Right lobe of liver (tissue), 6 donors: ENCODE data around the gene EPB41L3. TPM values are rescaled to one million over a fixed set of nuclear protein-coding genes. Genes with fewer than 3 reads are reported as not detected.

Source experiments
- ATAC-seq, 4 donors: fragments of 200-7000 bp; cut with Tn5 transposase; one replicate each; pipeline ENCODE4 v1.9.1; 2020; ENCODE audit warnings: mild to moderate bottlenecking in 4 of 4, moderate library complexity in 4 of 4
- DNase-seq, 3 donors: peaks; one replicate each; pipeline ENCODE4 v3.0.0-alpha.2; 2020
- H3K27ac ChIP-seq, 3 donors: fragments of 200-600 bp; one replicate each; pipeline ENCODE4 v1.8.0; 2022
- H3K27me3 ChIP-seq, 2 donors: fragments of 200-600 bp; one replicate each; pipeline ENCODE4 v1.8.0; 2022
- H3K36me3 ChIP-seq, 4 donors: fragments of 200-600 bp; sonication (generic) in 1 of 4; one replicate each; pipeline versions ENCODE4 v1.5.1 to v1.8.0; 2017 to 2022; ENCODE audit warnings: control low read depth in 1 of 4
- H3K4me1 ChIP-seq, 4 donors: fragments of 200-600 bp; sonication (generic) in 1 of 4; one replicate each; pipeline versions ENCODE4 v1.5.1 to v1.8.0; 2017 to 2022; ENCODE audit warnings: control low read depth in 1 of 4
- H3K4me3 ChIP-seq, 3 donors: fragments of 200-600 bp; one replicate each; pipeline ENCODE4 v1.8.0; 2022
- H3K9me3 ChIP-seq, 4 donors: fragments of 200-600 bp; sonication (generic) in 1 of 4; one replicate each; pipeline versions ENCODE4 v1.5.1 to v1.8.0; 2017 to 2022; ENCODE audit warnings: control low read depth in 1 of 4
- CTCF ChIP-seq, 4 donors: fragments of 200-600 bp in 3 of 4; fragments of 450-650 bp in 1 of 4; IDR thresholded peaks; one replicate each; pipeline versions ENCODE4 v1.5.1 to v1.8.0; 2016 to 2022; ENCODE audit warnings: antibody characterized with exemption in 4 of 4, mild to moderate bottlenecking in 2 of 4
- POLR2A ChIP-seq: fragments of 450-650 bp; IDR thresholded peaks from one replicate; pipeline ENCODE4 v1.6.1; 2017; ENCODE audit warnings: antibody characterized with exemption, mild to moderate bottlenecking
- WGBS: methylation state at CpG from one replicate; pipeline ENCODE4 v1.1.6; 2018; ENCODE audit warnings: low coverage, low lambda C conversion rate; ENCODE audit not compliant: insufficient coverage; ENCODE audit errors: missing lambda C conversion rate; 5-methylcytosine and 5-hydroxymethylcytosine counted together
- intact Hi-C, 2 donors: fragments of 100-400 bp; cut with DNase I; formaldehyde crosslinking; loops; one replicate each; pipeline versions ENCODE4 v1.11.2 to v1.14.1; 2022
- total RNA-seq, 6 experiments: library from RNA; depleted of rRNA in 2 of 6; stranded (reverse); fragments of >200 nt in 2 of 6; fragmentation: NEBNext Ultra II Directional in 3 of 6; extraction: Animal tissue kit (Norgen Biotek cat#: 25700) in 3 of 6; gene quantifications; one replicate each; pipeline versions ENCODE4 v1.1.0 to v1.2.4, GENCODE V29; 2016 to 2023
- donor health status: DM: no; HTN: yes; CAD: no.
- donor health status: DM: no; HTN: no; CAD: no.
- donor health status: DM: no; HTN: no; CAD: no.
- donor health status: DM: no; HTN: yes; CAD: no.
- donor health status: DM: no; HTN: yes; CAD: no.

EPB41L3 gene
- total RNA-seq, 6 experiments from 2014 or later: 3.3 to 20.3 (median 6.2) TPM

- Histone ChIP-seq H3K27me3 (no peaks in the 10 kb centered on the region), H3K9me3 (no peaks in the 10 kb centered on the region), H3K4me3 (no peak overlapping the region), H3K27ac (no peak overlapping the region), H3K4me1 (no peaks in the 10 kb centered on the region), H3K36me3 (no peaks in the 10 kb centered on the region)
- ATAC-seq (peak in 2 of 4 donors; percentile 23 to 29), DNase-seq (no peak)
- WGBS: 51% methylated on average over 7 of the region's 7 CpGs
- intact Hi-C loops: no loop called here
- no peak for TF ChIP-seq POLR2A
- no peak for TF ChIP-seq CTCF (IDR thresholded peaks at IDR 0.05)
Observed at GRCh38 chr18:5455674-5456073, 88.1 kb downstream of the EPB41L3 start.

- no peak for ATAC-seq
- no peak overlapping the region for H3K4me3 ChIP-seq
- no peaks in the 10 kb centered on the region for H3K4me1 ChIP-seq
- intact Hi-C loops: no loop called here
- H3K27me3 ChIP-seq: no peaks in the 10 kb centered on the region
- WGBS: 75% methylated on average over 2 of the region's 2 CpGs
- no peaks in the 10 kb centered on the region for H3K9me3 ChIP-seq
- no peak overlapping the region for H3K27ac ChIP-seq
- no peaks in the 10 kb centered on the region for H3K36me3 ChIP-seq
- TF ChIP-seq CTCF (IDR thresholded peaks at IDR 0.05): no peak
- TF ChIP-seq POLR2A: no peak
- no peak for DNase-seq
Observed at GRCh38 chr18:5452943-5453443, 90.8 kb downstream of the EPB41L3 start.

GRCh38 chr18:5451871-5452270 lies 91.9 kb downstream of the EPB41L3 start:
- no peak for DNase-seq
- no peaks in the 10 kb centered on the region for H3K9me3 ChIP-seq
- intact Hi-C loops: no loop called here
- no peak for ATAC-seq
- 80% methylated on average over 9 of the region's 9 CpGs for WGBS
- no peaks in the 10 kb centered on the region for H3K27me3 ChIP-seq
- no peak for TF ChIP-seq CTCF (IDR thresholded peaks at IDR 0.05)
- no peaks in the 10 kb centered on the region for H3K36me3 ChIP-seq
- no peak overlapping the region for H3K4me3 ChIP-seq
- H3K4me1 ChIP-seq: no peaks in the 10 kb centered on the region
- H3K27ac ChIP-seq: no peak overlapping the region

GRCh38 chr18:5451150-5451549 lies 92.6 kb downstream of the EPB41L3 start:
- H3K27me3 ChIP-seq: no peaks in the 10 kb centered on the region
- H3K36me3 ChIP-seq: no peaks in the 10 kb centered on the region
- H3K4me3 ChIP-seq: no peak overlapping the region
- H3K27ac ChIP-seq: no peak overlapping the region
- H3K4me1 ChIP-seq: no peaks in the 10 kb centered on the region
- H3K9me3 ChIP-seq: no peaks in the 10 kb centered on the region
- ATAC-seq: no peak
- intact Hi-C loops: no loop called here
- DNase-seq: no peak
- no peak for TF ChIP-seq POLR2A
- TF ChIP-seq CTCF (IDR thresholded peaks at IDR 0.05): no peak

GRCh38 chr18:5449858-5450509 lies 93.8 kb downstream of the EPB41L3 start:
- Histone ChIP-seq H3K36me3 (no peaks in the 10 kb centered on the region), H3K27me3 (no peaks in the 10 kb centered on the region), H3K9me3 (no peaks in the 10 kb centered on the region), H3K27ac (no peak overlapping the region), H3K4me1 (no peaks in the 10 kb centered on the region), H3K4me3 (no peak overlapping the region)
- intact Hi-C loops: no loop called here
- 43% methylated on average over 4 of the region's 4 CpGs for WGBS
- DNase-seq (no peak), ATAC-seq (no peak)
- TF ChIP-seq POLR2A (no peak), CTCF (IDR thresholded peaks at IDR 0.05) (no peak)
